ENCODE measurements around the gene PKP3.
"Not testable (repeated sequence)": the region's sequence is repeated elsewhere in the genome, so short reads cannot be mapped to it uniquely, and the experiment has no call there.

The PKP3 gene

GRCh38 chr11:359181-359714, 34.8 kb upstream of the PKP3 start:
- no peaks in the 10 kb centered on the region for H3K27me3 ChIP-seq (ENCODE audit: insufficient read depth, poor library complexity, severe bottlenecking)
- ATAC-seq (ENCODE audit: low read depth) = peak; percentile 67
- H3K27ac ChIP-seq (ENCODE audit: poor library complexity, severe bottlenecking) = no peak overlapping the region
- H3K36me3 ChIP-seq (ENCODE audit: low read depth) = no peaks in the 10 kb centered on the region
- no peak for DNase-seq (ENCODE audit: low spot score)
- no peak for TF ChIP-seq CTCF (IDR thresholded peaks at IDR 0.05; ENCODE audit: poor library complexity, severe bottlenecking)
- no peak overlapping the region for H3K4me3 ChIP-seq (ENCODE audit: severe bottlenecking)
- peaks cover 10% of the 10 kb centered on the region for H3K4me1 ChIP-seq (ENCODE audit: insufficient read depth, poor library complexity, severe bottlenecking)
- no peaks in the 10 kb centered on the region for H3K9me3 ChIP-seq (ENCODE audit: severe bottlenecking)

DNA sequence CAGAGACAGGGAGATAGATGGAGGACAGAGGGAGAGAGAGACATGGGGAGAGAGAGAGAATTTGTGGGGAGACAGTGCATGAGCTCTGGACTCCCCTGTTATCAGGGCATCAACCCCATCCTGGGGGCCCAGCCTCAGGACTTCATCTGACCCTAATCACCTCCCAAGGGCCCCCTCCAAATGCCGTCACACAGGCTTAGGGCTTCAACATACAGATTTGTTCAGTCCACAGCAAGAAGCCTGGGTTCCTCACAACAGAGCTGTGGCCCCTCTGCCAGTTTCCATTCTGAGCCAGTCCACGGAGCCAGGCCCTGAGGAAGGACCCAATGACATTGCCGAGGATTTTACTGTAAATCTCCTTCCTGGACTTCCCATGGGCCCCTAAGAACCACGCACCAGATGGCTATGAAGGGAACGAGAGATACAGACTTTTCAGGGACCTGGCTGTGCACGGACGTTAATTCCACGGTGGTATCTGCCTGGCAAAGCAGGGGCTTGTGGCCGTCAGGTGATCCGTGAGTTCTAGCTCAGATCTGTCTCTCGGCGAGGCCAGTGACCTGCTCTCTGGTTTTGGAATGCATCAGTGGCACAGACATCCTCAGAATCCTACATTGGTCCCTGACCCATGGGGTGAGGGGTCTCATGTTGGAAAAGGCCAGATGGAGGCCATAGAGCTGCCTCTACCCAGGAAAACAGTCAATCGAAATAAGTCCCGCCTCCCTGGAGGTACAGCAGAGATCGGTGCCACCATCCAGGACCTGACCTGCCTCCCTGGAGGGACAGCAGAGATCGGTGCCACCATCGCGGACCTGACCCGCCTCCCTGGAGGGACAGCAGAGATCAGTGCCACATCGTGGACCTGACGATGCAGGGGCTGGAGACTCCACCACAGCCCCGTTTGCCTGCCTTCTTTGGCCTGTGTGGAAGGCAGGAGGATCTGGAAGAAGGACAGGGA, 33.4 kb upstream of the PKP3 start:
- no peaks in the 10 kb centered on the region for H3K9me3 ChIP-seq (ENCODE audit: severe bottlenecking)
- no peak overlapping the region for H3K27ac ChIP-seq (ENCODE audit: poor library complexity, severe bottlenecking)
- H3K4me3 ChIP-seq (ENCODE audit: severe bottlenecking) = no peak overlapping the region
- ATAC-seq (ENCODE audit: low read depth) = no peak
- TF ChIP-seq CTCF (IDR thresholded peaks at IDR 0.05; ENCODE audit: poor library complexity, severe bottlenecking) = no peak
- no peak for DNase-seq (ENCODE audit: low spot score)
- H3K36me3 ChIP-seq (ENCODE audit: low read depth) = no peaks in the 10 kb centered on the region
- H3K4me1 ChIP-seq (ENCODE audit: insufficient read depth, poor library complexity, severe bottlenecking) = peaks cover 9% of the 10 kb centered on the region
- H3K27me3 ChIP-seq (ENCODE audit: insufficient read depth, poor library complexity, severe bottlenecking) = no peaks in the 10 kb centered on the region

DNA sequence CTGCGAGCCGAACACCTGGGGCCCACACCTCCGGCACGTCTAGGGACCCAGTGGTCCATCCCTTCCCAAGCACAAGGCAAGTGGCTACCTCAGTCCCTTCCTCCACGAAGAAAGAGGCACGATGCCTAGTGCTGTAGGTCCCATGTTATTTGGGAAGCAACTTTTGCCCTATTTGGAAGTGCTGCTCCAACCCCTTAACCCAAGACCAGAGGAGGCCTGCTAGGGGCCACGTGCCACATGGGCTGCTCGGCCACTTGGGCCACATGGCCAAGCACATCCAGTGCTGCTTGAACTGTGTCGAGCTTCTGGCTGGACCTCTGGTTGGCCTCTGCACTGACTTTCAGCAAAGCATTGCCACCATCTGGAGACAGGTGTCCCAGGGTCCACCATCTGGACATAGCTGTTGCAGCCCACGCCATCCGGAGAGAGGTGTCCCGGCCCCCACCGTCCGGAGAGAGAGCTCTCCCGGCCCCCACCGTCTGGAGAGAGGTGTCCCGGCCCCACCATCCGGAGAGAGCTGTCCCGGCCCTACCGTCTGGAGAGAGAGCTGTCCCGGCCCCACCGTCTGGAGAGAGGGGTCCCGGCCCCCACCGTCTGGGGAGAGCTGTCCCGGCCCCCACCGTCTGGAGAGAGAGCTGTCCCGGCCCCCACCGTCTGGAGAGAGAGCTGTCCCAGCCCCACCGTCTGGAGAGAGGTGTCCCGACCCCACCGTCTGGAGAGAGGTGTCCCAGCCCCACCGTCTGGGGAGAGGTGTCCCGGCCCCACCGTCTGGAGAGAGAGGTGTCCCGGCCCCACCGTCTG, 31.2 kb upstream of the PKP3 start:
- Histone ChIP-seq H3K4me1 (ENCODE audit: insufficient read depth, poor library complexity, severe bottlenecking) (peaks cover 7% of the 10 kb centered on the region), H3K4me3 (ENCODE audit: severe bottlenecking) (no peak overlapping the region), H3K27me3 (ENCODE audit: insufficient read depth, poor library complexity, severe bottlenecking) (no peaks in the 10 kb centered on the region), H3K27ac (ENCODE audit: poor library complexity, severe bottlenecking) (no peak overlapping the region), H3K36me3 (ENCODE audit: low read depth) (no peaks in the 10 kb centered on the region), H3K9me3 (ENCODE audit: severe bottlenecking) (no peaks in the 10 kb centered on the region)
- no peak for DNase-seq (ENCODE audit: low spot score)
- TF ChIP-seq CTCF (IDR thresholded peaks at IDR 0.05; ENCODE audit: poor library complexity, severe bottlenecking) = no peak
- no peak for ATAC-seq (ENCODE audit: low read depth)

- H3K9me3 ChIP-seq (ENCODE audit: severe bottlenecking); ATAC-seq (ENCODE audit: low read depth); H3K4me1 ChIP-seq (ENCODE audit: insufficient read depth, poor library complexity, severe bottlenecking); H3K27ac ChIP-seq (ENCODE audit: poor library complexity, severe bottlenecking); DNase-seq (ENCODE audit: low spot score); H3K27me3 ChIP-seq (ENCODE audit: insufficient read depth, poor library complexity, severe bottlenecking); H3K36me3 ChIP-seq (ENCODE audit: low read depth); H3K4me3 ChIP-seq (ENCODE audit: severe bottlenecking): not testable (repeated sequence)
Observed at GRCh38 chr11:363443-363805, 30.6 kb upstream of the PKP3 start.

GRCh38 chr11:363948-364761, 29.9 kb upstream of the PKP3 start:
- Histone ChIP-seq H3K9me3 (ENCODE audit: severe bottlenecking) (no peaks in the 10 kb centered on the region), H3K27ac (ENCODE audit: poor library complexity, severe bottlenecking) (no peak overlapping the region), H3K36me3 (ENCODE audit: low read depth) (no peaks in the 10 kb centered on the region), H3K27me3 (ENCODE audit: insufficient read depth, poor library complexity, severe bottlenecking) (no peaks in the 10 kb centered on the region), H3K4me3 (ENCODE audit: severe bottlenecking) (no peak overlapping the region), H3K4me1 (ENCODE audit: insufficient read depth, poor library complexity, severe bottlenecking) (peaks cover 7% of the 10 kb centered on the region)
- DNase-seq (ENCODE audit: low spot score) (no peak), ATAC-seq (ENCODE audit: low read depth) (peak; percentile 80)
- TF ChIP-seq CTCF (IDR thresholded peaks at IDR 0.05; ENCODE audit: poor library complexity, severe bottlenecking) = peak; percentile 78

All from RWPE2 (cell line).